Inferior parietal cortex (tissue), 1 donor: ENCODE results near the gene SLC29A1.

ENCODE experiments used
- DNase-seq: peaks from one replicate; pipeline ENCODE4 v3.0.0-alpha.2; 2016; ENCODE audit errors: extremely low spot score

SLC29A1 gene

DNA sequence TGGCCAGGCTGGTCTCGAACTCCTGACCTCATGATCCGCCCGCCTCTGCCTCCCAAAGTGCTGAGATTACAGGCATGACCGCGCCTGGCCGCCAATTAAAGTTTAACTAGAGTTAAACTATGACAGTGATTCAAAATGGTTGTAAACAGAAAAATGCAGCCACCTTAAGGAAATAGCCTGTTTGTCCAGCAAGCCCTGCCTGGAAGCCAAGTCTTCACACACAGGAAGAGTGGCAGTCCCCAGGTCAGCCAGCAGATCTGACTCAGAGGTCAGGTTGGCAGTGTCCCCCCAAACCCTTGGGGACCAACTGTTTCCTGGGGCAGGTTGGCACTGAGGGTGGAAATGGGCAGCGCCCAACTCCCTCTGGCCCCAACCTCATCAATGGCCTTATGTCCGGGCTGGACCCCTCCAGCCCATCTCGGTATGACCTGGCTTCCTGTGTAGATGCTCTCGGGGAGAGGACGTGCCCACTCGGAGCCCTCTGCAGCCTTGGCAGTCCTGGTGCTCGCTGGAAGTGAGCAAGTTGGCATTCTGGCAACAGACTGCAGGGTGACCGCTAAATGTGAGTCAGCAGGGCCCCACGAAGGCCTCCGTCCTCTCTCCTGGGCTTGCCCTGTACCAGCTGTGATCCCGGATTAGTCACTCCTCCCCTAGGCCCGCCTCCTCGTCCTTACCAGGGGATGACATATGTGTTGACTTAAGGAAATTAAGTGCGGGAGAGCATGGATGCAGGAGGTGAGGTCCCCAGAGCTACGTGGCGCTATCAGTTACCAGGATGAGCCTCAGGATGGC lies 13.8 kb downstream of the SLC29A1 start:
- DNase-seq = peak; percentile 74

DNA sequence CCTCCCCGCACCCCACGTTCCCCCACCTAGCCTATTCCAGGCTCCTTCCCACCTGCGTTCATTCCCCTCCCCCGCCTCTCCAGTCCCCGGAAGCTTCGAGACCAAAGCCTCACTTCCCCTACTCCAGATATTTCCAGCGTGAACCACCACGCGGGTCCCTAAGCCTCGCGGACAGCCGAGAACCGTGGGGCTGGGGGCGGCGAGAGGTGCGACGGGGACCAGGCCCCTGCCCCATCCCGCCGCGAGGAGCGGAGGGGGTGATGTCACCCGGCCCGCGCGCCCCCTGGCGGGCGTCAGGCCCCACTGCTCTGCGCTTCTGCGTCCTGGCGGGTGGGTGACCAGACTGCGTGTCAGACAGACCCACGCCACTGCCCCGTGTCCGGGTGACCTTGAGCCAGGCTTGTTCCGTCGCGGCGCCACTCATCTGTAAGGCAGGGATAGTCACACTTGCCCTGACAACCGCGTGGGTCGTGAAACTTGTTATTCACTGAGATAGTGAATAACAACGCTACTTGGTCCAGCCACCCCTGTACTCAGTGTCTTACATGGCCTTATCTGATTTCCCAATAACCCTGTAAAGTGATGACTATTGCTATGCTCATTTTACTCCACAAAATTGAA lies 14.5 kb downstream of the SLC29A1 start:
- peak; percentile 83 for DNase-seq

DNA sequence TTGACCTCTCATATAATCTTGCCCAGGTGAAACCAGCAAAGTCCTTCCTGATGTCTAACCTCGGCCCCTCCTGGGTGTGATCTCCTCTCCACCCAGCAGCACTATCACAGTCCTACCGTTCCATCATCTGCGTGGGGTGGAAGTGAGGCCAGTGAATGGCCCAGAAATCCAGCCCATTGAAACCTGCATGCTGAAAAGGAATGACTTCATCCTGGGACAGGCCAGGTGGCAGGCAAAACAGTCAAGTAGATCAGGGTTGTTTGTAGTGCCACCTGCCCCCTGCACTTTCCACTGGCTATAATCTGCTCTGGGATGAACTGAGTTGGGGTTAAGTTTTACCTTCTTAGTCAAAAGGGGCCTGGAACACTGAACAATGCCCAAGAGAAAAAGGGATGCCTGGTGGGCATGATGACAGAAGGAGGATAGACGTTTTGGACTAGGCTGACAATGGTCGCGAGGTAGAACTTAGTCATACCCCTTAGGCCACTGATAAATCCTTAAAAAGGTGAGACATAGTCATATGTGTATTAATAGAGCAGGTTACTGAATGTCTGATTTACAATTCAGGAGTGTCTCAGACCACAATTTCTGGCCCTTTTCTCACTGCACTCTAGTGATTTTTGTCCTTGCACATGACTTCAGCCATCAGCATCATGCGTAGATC lies 15.4 kb downstream of the SLC29A1 start:
- DNase-seq = no peak

DNA sequence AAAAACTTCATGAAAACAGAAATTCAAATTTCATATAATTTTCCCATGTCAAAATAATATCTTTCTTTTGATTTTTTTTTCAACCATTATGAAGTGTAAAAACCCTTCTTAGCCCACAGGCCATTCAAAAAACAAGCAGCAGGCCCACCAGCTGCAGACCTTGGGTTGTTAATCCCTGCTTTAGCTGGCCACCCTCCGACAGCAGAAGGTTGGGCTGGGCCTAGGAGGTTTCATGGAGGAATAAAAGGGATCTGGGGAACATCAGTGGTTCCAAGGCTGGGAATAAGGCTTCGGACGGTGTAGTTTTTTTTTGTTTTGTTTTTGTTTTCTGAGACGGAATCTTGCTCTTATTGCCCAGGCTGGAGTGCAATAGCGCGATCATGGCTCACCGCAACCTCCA lies 19.9 kb downstream of the SLC29A1 start:
- DNase-seq = no peak

DNA sequence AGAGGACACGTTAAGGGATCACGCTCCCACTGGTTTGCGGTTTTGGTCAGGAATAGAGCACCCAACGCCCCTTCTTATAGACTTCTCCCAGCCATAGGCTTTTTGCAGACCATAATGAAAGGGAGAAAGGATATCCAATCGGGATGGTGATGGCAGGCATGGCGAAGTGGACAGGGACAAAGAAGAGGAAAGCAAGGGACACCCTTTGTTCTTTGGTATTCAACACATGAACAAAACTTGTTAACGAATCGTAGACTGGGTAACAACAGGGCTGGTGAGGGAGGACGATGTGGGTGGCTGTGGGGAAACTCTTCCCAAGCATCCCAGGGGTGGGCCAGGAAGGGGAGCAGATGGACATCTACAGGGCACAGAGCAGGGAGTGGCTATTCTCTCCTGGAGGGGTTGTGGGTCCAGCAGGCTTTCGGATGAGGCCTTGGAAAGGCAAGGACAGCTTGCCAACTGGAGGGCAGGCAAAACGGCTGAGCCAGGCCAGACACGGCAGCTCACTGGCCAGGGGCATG lies 22.1 kb downstream of the SLC29A1 start:
- no peak for DNase-seq

DNA sequence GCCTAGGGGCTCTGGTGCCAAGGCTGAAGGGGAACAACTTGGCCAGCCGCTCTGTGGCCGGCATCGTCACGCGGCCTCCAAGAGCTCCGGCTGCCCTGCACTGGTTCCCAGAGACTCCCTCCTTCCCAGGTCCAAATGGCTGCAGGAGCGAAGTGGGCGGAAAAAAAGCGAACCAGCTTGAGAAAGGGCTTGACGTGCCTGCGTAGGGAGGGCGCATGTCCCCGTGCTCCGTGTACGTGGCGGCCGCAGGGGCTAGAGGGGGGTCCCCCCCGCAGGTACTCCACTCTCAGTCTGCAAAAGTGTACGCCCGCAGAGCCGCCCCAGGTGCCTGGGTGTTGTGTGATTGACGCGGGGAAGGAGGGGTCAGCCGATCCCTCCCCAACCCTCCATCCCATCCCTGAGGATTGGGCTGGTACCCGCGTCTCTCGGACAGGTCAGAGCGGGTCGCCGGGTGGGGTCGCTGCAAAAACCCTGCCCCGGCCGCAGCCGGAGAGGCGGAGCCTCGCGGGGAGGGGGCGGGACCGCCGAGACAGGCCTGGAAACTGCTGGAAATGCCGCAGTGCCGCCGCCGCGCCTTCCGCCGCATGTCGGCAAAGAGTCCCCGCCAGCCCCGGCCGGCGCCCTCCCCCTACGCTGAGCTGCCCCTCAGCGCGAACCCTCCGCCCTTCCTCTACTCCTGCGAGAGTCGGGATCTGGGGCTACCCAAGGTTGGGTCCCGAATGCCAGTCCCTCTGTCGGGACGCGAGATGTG lies 22.7 kb downstream of the SLC29A1 start:
- peak; percentile 77 for DNase-seq

DNA sequence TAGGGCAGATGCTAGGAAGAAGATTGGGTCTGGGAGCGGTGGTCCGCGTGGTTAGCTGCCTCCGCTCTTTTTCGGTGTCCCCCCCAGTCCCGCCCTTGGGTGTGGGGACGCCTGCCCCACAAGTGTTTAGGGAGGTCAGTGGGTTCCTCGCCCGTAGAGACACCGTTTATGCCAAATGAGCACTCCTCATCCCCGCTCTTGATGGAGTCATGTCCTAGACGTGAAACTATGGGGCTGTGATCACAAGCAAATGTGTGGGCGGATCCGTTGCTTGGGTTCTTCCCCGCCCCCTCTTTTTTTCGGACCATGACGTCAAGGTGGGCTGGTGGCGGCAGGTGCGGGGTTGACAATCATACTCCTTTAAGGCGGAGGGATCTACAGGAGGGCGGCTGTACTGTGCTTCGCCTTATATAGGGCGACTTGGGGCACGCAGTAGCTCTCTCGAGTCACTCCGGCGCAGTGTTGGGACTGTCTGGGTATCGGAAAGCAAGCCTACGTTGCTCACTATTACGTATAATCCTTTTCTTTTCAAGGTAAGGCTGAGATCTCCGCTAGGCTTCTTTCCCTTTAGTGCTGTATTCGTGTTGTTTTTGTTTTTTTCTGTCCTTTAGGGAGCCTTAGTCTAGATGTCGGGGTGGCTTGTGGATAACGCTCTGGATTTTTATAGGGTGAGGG lies 23.4 kb downstream of the SLC29A1 start, which contains the start of gene HSP90AB1:
Gene HSP90AB1 (plus strand): TSS at position 439 of the 675 bp plus-strand sequence. CDS start 1,529 bp downstream, outside the sequence.
- peak; percentile 98 for DNase-seq

DNA sequence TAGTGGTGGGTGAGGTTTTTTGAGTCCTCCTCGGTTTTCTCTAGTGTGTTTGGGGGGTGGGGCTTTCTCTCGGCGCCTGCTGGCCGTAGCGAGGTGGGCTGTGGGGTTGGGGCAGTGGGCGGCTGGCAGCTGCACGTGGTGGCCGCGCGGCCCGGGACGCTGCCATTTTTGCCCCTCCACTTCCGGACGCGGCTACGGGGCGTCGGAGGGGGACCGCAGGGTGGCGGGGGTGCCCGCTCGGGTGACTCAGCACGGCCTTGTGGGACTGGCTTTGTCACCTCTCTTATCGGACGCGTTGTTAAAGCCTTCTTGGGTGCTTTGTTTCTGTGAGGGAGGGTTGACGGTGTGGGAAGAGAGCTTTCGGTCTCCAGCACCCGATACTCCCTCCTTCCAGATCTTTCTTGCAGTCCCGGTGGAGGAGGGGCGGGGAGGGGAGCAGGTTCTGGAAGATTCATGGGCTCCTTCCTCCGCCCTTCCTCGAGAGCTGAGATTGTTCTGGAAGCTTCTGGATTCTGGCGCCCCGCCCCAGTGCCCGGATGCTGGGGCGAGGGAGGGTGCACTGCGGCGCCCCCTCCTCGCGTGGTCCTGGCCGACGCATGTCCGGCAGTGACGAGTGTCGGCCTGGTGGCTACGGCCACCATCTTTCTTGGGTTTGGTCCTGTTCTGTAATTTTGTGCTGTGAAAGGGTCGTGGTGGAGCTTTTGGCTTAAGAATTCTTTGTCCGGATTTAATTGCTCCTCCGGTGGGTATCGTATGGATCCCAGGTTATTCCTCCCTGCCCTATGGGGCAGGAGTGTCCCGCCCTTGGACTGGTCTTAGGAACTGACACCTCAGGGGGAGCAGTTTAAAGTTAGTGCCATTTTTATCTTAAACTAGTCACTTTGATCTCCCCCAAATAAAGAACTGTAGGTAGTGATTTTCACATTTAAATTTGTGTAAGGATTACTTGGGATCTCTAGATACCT lies 24.2 kb downstream of the SLC29A1 start:
- DNase-seq = peak; percentile 71

DNA sequence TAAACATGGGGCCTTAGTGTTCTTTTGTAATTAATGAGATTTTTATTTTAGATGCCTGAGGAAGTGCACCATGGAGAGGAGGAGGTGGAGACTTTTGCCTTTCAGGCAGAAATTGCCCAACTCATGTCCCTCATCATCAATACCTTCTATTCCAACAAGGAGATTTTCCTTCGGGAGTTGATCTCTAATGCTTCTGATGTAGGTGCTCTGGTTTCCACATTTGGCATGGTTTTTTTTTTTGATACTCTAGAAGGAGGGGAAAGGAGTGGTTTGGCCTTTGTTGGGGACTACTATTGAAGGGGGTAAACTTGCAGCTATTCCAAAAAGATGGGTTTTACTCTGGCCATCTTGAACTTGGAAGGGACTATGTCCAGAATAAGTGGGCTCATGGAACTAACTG lies 25.2 kb downstream of the SLC29A1 start:
- no peak for DNase-seq

DNA sequence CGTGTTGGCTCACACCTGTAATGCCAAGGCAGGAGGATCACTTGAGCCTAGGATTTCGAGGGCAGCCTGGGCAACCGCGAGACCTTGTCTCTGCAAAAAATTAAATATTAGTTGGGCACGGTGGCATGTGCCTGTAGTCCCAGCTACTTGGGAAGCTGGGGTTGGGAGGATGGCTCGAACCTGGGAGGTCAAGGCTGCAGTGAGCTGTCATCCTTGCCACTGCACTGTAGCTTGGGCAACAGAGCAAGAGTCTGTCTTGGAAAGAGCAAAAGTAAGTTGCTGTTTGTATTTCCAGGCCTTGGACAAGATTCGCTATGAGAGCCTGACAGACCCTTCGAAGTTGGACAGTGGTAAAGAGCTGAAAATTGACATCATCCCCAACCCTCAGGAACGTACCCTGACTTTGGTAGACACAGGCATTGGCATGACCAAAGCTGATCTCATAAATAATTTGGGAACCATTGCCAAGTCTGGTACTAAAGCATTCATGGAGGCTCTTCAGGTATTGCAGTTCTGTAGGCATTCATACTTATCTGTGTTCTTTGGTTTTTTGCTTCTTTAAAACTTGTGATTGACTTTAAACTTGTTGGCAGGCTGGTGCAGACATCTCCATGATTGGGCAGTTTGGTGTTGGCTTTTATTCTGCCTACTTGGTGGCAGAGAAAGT lies 25.8 kb downstream of the SLC29A1 start:
- DNase-seq = no peak

DNA sequence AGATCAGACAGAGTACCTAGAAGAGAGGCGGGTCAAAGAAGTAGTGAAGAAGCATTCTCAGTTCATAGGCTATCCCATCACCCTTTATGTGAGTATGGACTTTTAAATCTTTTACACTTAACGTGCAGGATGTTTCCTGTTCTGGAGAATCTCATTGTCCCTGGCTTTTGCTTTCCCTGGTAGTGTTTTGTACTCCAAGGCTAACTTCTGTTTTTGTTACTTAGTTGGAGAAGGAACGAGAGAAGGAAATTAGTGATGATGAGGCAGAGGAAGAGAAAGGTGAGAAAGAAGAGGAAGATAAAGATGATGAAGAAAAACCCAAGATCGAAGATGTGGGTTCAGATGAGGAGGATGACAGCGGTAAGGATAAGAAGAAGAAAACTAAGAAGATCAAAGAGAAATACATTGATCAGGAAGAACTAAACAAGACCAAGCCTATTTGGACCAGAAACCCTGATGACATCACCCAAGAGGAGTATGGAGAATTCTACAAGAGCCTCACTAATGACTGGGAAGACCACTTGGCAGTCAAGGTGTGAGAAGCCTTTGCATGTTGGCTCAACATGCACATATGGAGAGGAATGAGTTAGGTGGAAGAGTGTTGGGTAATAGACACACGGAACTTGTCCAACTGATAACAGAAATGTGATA lies 26.8 kb downstream of the SLC29A1 start:
- DNase-seq = no peak

DNA sequence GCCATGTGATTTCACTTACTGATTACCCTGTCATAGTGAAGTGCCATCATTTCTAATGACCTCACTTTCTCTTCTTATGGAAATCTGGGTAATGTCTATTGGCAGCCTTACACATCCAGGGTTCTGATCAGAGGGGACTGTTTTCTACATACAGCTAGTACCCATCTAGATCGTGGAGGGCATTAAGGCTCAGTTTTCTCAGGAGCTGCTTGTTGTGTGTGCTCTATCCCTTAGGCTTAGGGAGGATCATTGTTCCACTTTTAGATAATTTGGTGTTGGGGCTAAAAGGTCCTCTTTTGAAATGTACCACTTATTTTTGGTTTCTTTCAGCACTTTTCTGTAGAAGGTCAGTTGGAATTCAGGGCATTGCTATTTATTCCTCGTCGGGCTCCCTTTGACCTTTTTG lies 27.3 kb downstream of the SLC29A1 start:
- DNase-seq = no peak

DNA sequence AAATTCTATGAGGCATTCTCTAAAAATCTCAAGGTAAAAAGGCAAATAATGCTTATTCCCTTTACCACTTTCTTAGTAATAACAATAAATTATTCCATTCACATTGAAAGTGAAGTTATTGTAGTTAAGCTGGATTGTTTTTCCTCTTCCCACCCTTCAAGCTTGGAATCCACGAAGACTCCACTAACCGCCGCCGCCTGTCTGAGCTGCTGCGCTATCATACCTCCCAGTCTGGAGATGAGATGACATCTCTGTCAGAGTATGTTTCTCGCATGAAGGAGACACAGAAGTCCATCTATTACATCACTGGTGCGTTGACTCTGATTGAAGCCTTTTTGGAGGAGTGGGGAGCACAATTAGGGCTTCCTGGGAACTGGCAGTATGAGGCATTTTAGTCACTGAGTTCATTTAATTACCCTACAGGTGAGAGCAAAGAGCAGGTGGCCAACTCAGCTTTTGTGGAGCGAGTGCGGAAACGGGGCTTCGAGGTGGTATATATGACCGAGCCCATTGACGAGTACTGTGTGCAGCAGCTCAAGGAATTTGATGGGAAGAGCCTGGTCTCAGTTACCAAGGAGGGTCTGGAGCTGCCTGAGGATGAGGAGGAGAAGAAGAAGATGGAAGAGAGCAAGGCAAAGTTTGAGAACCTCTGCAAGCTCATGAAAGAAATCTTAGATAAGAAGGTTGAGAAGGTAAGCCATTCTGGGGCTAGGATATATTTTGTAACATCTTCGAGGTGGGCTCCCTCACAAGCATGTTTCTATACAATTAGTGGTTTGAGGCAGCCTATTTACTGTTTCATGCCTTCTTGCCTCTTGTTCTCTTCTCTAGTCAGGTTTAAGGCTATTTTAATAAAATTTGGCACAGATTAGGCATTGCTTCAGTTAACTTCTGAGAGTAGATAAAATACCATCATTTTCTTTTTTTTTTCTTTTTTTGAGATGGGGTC lies 28.5 kb downstream of the SLC29A1 start:
- no peak for DNase-seq

DNA sequence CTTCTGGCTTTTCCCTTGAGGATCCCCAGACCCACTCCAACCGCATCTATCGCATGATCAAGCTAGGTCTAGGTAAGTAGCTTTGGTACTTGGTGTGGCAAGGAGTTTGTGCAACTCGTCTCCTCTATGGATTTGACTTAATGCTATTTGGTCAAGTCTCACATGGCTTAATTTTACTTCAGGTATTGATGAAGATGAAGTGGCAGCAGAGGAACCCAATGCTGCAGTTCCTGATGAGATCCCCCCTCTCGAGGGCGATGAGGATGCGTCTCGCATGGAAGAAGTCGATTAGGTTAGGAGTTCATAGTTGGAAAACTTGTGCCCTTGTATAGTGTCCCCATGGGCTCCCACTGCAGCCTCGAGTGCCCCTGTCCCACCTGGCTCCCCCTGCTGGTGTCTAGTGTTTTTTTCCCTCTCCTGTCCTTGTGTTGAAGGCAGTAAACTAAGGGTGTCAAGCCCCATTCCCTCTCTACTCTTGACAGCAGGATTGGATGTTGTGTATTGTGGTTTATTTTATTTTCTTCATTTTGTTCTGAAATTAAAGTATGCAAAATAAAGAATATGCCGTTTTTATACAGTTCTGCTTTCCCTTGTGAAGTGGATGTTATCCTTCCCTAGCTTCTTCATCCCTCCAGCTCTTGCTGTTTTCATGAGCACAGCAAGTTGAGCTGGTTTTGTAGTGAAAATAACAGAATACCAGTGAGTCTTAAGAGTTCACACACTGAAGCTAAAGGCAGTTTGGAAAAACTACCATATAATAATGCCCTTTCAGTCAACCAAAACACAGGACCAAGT lies 30.1 kb downstream of the SLC29A1 start:
- no peak for DNase-seq

DNA sequence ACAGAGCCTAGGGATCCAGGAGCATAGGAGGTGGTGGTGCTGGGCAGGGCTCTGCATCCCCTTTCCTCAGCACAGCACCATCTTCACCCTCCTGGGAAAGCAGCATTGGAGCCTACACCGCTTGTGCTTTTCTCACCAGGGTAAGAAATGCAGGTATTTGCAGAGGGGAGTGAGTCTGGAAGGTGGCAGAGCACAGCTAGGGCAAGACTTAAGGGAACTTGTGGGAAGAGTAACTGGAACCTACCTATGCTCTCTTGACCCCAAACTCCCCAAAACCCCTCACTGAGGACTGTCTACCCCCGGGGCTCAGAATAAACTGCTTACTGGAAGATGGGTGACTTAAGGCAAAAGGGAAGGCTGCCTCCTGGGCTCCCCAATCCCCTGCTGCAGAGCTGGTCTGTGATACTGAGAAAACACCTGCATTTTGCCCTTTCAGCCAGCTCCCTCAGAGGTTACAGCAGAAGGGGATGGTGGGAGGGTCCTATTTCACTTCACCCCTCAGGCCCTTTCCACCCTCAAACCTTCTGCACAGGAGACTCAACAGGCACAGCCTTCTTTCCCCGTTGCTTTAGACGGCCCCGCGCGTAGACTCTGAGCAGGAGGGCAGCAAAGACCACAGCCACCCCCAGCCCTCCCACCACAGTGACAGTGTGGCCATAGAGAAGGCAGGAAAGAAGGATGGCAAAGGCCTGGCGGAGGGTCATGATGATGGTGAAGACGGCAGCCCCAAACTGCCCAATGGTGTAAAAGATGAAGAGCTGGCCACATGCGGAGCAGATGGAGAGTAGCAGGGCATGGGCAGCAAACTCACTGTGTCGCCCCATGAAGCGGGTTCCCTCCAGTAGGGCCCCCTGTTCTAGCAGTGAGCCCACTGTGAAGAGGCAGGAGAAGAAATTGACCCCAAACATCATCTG lies 31.1 kb downstream of the SLC29A1 start:
- DNase-seq = no peak
